Ishikawa (cell line): Measurements from ENCODE around the gene ZNF157.

Experiments
- CEBPB ChIP-seq: IDR thresholded peaks from 2 replicates; pipeline ENCODE4 v1.6.1; 2012
- CREB1 ChIP-seq: IDR thresholded peaks from 2 replicates; pipeline ENCODE4 v1.6.1; 2012; ENCODE audit warnings: low read depth
- EGR1 ChIP-seq: IDR thresholded peaks from 2 replicates; pipeline ENCODE4 v1.6.1; 2012
- EP300 ChIP-seq: IDR thresholded peaks from 2 replicates; pipeline ENCODE4 v1.6.1; 2012; ENCODE audit warnings: borderline replicate concordance
- FOXM1 ChIP-seq: IDR thresholded peaks from 2 replicates; pipeline ENCODE4 v1.6.1; 2012; ENCODE audit warnings: low read depth, borderline replicate concordance
- MAX ChIP-seq: IDR thresholded peaks from 2 replicates; pipeline ENCODE4 v1.6.1; 2012
- NFIC ChIP-seq: IDR thresholded peaks from 2 replicates; pipeline ENCODE4 v1.6.1; 2012
- RAD21 ChIP-seq: IDR thresholded peaks from 2 replicates; pipeline ENCODE4 v1.6.1; 2012; ENCODE audit warnings: low read depth
- REST ChIP-seq: IDR thresholded peaks from 2 replicates; pipeline ENCODE4 v1.6.1; 2012; ENCODE audit warnings: low read depth, mild to moderate bottlenecking
- TAF1 ChIP-seq: IDR thresholded peaks from 2 replicates; pipeline ENCODE4 v1.6.1; 2012; ENCODE audit warnings: low read depth, mild to moderate bottlenecking
- YY1 ChIP-seq: IDR thresholded peaks from 2 replicates; pipeline ENCODE4 v1.6.1; 2012; ENCODE audit warnings: low read depth
- ZBTB7A ChIP-seq: IDR thresholded peaks from 2 replicates; pipeline ENCODE4 v1.6.1; 2012; ENCODE audit warnings: low read depth

GRCh38 chrX:47358387-47359065 lies 11.9 kb upstream of the ZNF157 start:
- TF ChIP-seq MAX (no peak), FOXM1 (no peak), TAF1 (no peak), EP300 (no peak), REST (no peak), EGR1 (no peak), CEBPB (no peak), RAD21 (no peak), YY1 (no peak), ZBTB7A (no peak), CREB1 (no peak), NFIC (no peak)
